Thyroid gland (tissue), 4 donors: ENCODE results near the gene MXD4.

ENCODE experiments used
- CTCF ChIP-seq, 6 experiments: fragments of 200-600 bp in 3 of 6; fragments of 450-650 bp in 3 of 6; sonication (generic) in 3 of 6; IDR thresholded peaks; one replicate each; pipeline ENCODE4 v1.5.1; 2016 to 2019; ENCODE audit warnings: antibody characterized with exemption in 6 of 6, mild to moderate bottlenecking in 2 of 6, inconsistent platforms in 1 of 6, moderate library complexity in 1 of 6
- POLR2A ChIP-seq, 2 donors: fragments of 450-650 bp; IDR thresholded peaks; one replicate each; pipeline ENCODE4 v1.6.1; 2017; ENCODE audit warnings: antibody characterized with exemption in 2 of 2, mild to moderate bottlenecking in 2 of 2, moderate library complexity in 1 of 2

- TF ChIP-seq CTCF (IDR thresholded peaks at IDR 0.05) (no peak), POLR2A (IDR thresholded peaks at IDR 0.05) (no peak)
Measured at GRCh38 chr4:2292646-2293108, 30.8 kb upstream of the MXD4 start.
